GM12864 (cell line): ENCODE measurements around the gene FAM118A.
"Not testable (repeated sequence)": the region's sequence is repeated elsewhere in the genome, so short reads cannot be mapped to it uniquely, and the experiment has no call there.

Experiments
- DNase-seq: peaks from one replicate; pipeline ENCODE4 v3.0.0-alpha.2; 2011; ENCODE audit warnings: low read depth
- H3K4me3 ChIP-seq: 2 replicates; pipeline ENCODE4 v1.5.1; 2011; ENCODE audit warnings: mild to moderate bottlenecking, low read depth, low read length, control low read depth
- TF ChIP-seq, protein P1 (sequence below): IDR thresholded peaks from 2 replicates; pipeline ENCODE4 v1.5.1; 2011; ENCODE audit warnings: low read depth, mild to moderate bottlenecking, moderate library complexity, low read length, control low read depth, inconsistent platforms; ENCODE audit errors: missing control alignments

FAM118A gene

DNA sequence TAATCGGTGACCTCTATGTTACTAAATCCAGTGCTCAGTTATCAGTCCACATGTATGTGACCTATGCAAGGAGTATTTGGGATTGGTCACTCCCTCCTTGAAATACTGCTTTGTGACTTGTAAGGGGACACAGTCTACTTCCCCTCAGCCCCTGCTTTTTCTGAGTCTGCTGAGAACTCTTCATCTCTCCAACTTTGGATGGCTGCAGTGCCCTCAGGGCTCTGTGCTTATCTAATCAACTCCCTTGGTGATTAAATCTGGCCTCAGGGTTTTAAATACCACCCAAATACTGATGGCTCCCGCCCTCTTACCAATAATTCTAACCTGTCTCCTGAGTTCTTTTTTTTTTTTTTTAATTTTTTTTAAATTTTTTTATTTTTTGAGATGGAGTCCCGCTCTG is 40.2 kb downstream of the FAM118A start:
- H3K4me3 ChIP-seq, result no peak overlapping the region
- no peak for DNase-seq
- TF ChIP-seq, protein P1, sequence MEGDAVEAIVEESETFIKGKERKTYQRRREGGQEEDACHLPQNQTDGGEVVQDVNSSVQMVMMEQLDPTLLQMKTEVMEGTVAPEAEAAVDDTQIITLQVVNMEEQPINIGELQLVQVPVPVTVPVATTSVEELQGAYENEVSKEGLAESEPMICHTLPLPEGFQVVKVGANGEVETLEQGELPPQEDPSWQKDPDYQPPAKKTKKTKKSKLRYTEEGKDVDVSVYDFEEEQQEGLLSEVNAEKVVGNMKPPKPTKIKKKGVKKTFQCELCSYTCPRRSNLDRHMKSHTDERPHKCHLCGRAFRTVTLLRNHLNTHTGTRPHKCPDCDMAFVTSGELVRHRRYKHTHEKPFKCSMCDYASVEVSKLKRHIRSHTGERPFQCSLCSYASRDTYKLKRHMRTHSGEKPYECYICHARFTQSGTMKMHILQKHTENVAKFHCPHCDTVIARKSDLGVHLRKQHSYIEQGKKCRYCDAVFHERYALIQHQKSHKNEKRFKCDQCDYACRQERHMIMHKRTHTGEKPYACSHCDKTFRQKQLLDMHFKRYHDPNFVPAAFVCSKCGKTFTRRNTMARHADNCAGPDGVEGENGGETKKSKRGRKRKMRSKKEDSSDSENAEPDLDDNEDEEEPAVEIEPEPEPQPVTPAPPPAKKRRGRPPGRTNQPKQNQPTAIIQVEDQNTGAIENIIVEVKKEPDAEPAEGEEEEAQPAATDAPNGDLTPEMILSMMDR, result no peak

DNA sequence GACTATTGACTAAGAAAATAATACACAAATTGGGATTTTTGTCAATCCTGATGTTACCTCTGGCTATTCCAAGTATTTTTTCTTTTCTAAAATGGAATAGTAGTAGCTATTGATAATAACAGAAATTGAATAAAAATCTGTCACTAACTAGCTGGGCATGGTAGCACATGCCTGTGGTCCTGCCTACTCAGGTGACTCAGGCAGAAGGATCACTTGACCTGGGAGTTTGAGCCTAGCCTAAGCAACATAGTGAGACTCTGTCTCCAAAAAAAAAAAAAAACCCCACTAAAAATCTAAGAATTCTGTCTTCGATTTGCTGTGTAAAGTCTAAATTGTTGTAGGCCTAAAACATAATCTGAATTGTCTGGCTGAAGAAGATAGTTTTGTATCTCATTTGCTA is 42.2 kb downstream of the FAM118A start:
- no peak overlapping the region for H3K4me3 ChIP-seq
- TF ChIP-seq, protein P1, result no peak
- DNase-seq, result no peak

DNA sequence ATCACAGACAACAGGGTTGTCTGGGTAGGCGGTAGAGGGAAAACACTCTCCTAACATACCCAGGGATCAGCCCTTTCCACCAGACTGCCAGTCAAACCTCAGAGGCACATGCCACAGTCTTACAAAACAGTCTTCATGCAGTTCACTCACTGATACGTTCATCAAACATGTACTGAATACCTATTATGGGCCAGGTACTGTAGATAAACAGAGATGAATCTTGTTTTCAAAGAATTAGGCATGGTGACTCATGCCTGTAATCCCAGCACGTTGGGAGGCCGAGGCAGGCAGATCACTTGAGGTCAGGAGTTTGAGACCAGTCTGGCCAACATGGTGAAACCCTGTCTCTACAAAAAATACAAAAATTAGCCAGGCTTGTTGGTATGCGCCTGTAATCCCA is 43.0 kb downstream of the FAM118A start:
- DNase-seq, H3K4me3 ChIP-seq: not testable (repeated sequence)

DNA sequence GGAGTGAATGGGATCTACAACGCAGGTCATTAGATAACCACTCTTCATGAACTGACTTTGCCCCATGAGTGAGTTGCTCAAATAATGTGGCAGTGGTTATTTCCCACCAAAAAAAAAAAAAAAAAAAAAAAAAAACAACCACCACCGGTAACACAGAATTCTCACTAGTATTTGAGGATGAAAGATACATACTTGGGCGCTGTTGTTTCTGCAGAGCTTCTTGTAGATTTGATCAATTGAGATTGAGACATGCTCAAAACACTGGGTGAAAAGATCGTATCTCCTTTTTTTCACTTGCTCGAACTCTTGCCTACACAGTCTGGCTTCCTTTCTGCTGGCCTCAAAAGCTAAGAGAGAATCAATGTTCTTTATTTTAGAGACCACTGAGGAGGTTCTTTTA is 44.1 kb downstream of the FAM118A start:
- TF ChIP-seq, protein P1, result no peak
- no peak overlapping the region for H3K4me3 ChIP-seq
- DNase-seq, result no peak

DNA sequence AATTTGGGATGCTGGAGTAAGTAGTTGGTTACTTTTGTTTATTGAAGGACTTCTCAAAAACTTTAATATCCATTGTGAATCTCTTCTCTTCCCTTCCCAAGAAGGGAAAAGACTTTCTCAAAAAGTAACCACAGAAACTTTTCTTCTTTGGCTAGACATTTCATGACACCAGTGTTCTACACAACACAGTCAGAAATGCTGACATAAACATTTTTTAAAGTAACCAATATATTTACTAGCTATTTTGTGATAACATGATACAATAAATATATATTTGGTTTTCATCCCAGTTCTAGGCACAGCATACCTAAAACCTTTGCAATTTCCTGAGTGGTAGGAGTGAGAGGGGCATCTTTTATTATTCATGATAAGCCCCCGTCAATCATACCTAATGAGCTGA is 47.8 kb downstream of the FAM118A start:
- no peak for DNase-seq
- H3K4me3 ChIP-seq, result no peak overlapping the region
- TF ChIP-seq, protein P1, result no peak

DNA sequence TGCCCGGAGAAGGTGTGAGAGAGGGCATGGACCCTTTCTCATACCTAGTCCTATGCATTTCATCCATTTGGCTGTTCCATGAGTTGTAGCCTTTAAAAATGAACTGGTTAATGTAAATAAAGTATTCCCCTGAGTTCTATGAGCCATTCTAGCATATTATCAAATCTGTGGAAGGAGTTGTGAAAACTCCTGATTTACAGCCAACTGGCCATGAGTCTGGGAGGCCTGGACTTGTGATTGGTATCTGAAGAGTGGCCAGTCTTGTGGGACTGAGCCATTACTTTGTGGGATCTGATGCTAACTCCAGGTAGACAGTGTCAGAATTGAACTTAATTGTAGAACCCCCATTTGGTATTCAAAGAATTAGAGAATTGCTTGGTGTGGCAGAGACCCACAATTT is 48.4 kb downstream of the FAM118A start:
- TF ChIP-seq, protein P1, result no peak
- no peak for DNase-seq
- no peak overlapping the region for H3K4me3 ChIP-seq

DNA sequence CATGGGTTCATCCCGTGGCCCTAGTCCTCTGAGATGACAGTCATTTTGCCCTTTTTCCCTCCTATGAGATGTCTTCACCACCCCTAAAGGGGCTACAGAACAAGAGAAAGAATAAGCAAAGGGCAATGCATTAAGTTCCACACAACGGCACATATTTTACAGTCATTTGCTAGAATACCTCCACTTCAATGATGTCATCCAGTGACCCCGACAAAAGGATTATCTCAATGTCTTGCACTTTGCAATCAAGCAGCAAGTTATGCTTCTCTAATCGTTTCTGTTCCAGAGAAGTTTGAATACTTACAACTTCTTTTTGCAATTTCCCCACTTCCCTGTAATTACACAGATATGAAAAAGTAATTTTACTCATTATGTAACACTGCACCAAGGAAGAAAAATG is 49.9 kb downstream of the FAM118A start:
- TF ChIP-seq, protein P1, result no peak
- no peak for DNase-seq

DNA sequence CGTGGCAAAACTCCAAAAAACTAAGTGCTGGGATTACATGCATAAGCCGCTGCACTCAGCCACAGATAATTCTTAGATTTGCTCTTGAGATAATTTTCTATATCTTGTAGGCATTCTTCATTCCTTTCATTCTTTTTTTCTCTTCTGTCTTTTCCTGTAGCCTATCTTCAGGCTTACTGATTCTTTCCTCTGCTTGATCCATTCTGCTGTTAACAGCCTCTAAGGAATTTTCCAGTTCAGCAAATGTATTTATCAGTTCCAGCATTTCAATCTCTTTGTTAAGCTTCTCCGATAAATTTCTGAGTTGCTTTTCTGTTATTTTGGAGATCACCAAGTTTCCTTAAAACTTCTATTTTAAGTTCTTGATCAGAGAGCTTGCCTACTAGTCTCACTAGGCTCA is 57.0 kb downstream of the FAM118A start:
- TF ChIP-seq, protein P1, result no peak
- DNase-seq, result no peak
- no peak overlapping the region for H3K4me3 ChIP-seq

More for the DNA sequence above, 49.9 kb downstream of the FAM118A start:
- no peak overlapping the region for H3K4me3 ChIP-seq

DNA sequence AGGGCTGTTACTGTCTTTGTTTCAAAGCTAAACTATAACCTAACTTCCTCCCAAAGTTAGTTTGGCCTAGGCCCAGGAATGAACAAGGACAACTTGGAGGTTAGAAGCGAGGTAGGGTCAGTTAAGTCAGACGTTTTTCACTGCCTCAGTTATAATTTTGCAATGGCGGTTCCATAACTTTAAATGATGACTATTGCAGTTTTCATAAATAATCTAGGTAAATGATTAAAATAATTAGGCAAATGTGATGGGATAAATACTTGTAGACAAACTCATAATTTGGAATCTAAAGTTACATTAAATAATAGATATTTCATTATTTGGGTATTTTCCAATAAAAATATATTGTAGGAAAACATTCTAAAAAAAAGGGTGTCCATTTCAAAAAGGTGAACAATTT is 63.9 kb downstream of the FAM118A start:
- H3K4me3 ChIP-seq, DNase-seq: not testable (repeated sequence)
